ENCODE results near the gene JARID2. TPM values are rescaled to one million over a fixed set of nuclear protein-coding genes. Genes with fewer than 3 reads are reported as not detected.
A peak's percentile ranks its signal among the peaks of the same experiment; 100 is the strongest.

The JARID2 gene
- total and polyA plus RNA-seq, 2 of the 13 experiments (the other 11 are each of a cell fraction or from before 2014, with no cell fraction given), result 7.5 to 10.3 TPM

GRCh38 chr6:15245361-15246216 lies at the start of gene JARID2 (continued):
- TF ChIP-seq, protein P1, sequence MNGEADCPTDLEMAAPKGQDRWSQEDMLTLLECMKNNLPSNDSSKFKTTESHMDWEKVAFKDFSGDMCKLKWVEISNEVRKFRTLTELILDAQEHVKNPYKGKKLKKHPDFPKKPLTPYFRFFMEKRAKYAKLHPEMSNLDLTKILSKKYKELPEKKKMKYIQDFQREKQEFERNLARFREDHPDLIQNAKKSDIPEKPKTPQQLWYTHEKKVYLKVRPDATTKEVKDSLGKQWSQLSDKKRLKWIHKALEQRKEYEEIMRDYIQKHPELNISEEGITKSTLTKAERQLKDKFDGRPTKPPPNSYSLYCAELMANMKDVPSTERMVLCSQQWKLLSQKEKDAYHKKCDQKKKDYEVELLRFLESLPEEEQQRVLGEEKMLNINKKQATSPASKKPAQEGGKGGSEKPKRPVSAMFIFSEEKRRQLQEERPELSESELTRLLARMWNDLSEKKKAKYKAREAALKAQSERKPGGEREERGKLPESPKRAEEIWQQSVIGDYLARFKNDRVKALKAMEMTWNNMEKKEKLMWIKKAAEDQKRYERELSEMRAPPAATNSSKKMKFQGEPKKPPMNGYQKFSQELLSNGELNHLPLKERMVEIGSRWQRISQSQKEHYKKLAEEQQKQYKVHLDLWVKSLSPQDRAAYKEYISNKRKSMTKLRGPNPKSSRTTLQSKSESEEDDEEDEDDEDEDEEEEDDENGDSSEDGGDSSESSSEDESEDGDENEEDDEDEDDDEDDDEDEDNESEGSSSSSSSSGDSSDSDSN (CRISPR knock-in tag; IDR thresholded peaks at IDR 0.05), result peak; percentile 97
- no peak for TF ChIP-seq ZNF136 (CRISPR knock-in tag; IDR thresholded peaks at IDR 0.05; ENCODE audit: low read depth)
- peak; percentile 96 for TF ChIP-seq ZNF556 (CRISPR knock-in tag; IDR thresholded peaks at IDR 0.05; ENCODE audit: borderline replicate concordance)
- TF ChIP-seq SOX13 (IDR thresholded peaks at IDR 0.05), result 0 out of 2 replicates have a peak, but pooled peaks have one; percentile 49
- TF ChIP-seq SOX13 (CRISPR knock-in tag; conservative IDR thresholded peaks at IDR 0.05 in 1 of 2, IDR thresholded peaks at IDR 0.05 in 1 of 2), result peak in 1 of 2 experiments; percentile 4; a peak in 2 of 4 replicates
- no peak for TF ChIP-seq ZNF562 (CRISPR knock-in tag; IDR thresholded peaks at IDR 0.05; ENCODE audit: borderline replicate concordance)
- no peak for TF ChIP-seq TFDP1 (CRISPR knock-in tag; IDR thresholded peaks at IDR 0.05; ENCODE audit: borderline replicate concordance)
- TF ChIP-seq, protein P2, sequence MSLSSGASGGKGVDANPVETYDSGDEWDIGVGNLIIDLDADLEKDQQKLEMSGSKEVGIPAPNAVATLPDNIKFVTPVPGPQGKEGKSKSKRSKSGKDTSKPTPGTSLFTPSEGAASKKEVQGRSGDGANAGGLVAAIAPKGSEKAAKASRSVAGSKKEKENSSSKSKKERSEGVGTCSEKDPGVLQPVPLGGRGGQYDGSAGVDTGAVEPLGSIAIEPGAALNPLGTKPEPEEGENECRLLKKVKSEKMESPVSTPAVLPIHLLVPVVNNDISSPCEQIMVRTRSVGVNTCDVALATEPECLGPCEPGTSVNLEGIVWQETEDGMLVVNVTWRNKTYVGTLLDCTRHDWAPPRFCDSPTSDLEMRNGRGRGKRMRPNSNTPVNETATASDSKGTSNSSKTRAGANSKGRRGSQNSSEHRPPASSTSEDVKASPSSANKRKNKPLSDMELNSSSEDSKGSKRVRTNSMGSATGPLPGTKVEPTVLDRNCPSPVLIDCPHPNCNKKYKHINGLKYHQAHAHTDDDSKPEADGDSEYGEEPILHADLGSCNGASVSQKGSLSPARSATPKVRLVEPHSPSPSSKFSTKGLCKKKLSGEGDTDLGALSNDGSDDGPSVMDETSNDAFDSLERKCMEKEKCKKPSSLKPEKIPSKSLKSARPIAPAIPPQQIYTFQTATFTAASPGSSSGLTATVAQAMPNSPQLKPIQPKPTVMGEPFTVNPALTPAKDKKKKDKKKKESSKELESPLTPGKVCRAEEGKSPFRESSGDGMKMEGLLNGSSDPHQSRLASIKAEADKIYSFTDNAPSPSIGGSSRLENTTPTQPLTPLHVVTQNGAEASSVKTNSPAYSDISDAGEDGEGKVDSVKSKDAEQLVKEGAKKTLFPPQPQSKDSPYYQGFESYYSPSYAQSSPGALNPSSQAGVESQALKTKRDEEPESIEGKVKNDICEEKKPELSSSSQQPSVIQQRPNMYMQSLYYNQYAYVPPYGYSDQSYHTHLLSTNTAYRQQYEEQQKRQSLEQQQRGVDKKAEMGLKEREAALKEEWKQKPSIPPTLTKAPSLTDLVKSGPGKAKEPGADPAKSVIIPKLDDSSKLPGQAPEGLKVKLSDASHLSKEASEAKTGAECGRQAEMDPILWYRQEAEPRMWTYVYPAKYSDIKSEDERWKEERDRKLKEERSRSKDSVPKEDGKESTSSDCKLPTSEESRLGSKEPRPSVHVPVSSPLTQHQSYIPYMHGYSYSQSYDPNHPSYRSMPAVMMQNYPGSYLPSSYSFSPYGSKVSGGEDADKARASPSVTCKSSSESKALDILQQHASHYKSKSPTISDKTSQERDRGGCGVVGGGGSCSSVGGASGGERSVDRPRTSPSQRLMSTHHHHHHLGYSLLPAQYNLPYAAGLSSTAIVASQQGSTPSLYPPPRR (CRISPR knock-in tag; IDR thresholded peaks at IDR 0.05; ENCODE audit: borderline replicate concordance), result peak; percentile 80; the same call in 1 of the 2 replicates
- no peak; the same call in 1 of the 2 replicates for TF ChIP-seq ZNF552 (CRISPR knock-in tag; IDR thresholded peaks at IDR 0.05; ENCODE audit: borderline replicate concordance)
- TF ChIP-seq, protein P3, sequence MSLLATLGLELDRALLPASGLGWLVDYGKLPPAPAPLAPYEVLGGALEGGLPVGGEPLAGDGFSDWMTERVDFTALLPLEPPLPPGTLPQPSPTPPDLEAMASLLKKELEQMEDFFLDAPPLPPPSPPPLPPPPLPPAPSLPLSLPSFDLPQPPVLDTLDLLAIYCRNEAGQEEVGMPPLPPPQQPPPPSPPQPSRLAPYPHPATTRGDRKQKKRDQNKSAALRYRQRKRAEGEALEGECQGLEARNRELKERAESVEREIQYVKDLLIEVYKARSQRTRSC (CRISPR knock-in tag; IDR thresholded peaks at IDR 0.05; ENCODE audit: low read depth), result no peak
- no peak for TF ChIP-seq HNRNPL (IDR thresholded peaks at IDR 0.05; ENCODE audit: low read depth, low read length)
- TF ChIP-seq, protein P4, sequence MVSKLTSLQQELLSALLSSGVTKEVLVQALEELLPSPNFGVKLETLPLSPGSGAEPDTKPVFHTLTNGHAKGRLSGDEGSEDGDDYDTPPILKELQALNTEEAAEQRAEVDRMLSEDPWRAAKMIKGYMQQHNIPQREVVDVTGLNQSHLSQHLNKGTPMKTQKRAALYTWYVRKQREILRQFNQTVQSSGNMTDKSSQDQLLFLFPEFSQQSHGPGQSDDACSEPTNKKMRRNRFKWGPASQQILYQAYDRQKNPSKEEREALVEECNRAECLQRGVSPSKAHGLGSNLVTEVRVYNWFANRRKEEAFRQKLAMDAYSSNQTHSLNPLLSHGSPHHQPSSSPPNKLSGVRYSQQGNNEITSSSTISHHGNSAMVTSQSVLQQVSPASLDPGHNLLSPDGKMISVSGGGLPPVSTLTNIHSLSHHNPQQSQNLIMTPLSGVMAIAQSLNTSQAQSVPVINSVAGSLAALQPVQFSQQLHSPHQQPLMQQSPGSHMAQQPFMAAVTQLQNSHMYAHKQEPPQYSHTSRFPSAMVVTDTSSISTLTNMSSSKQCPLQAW (CRISPR knock-in tag; IDR thresholded peaks at IDR 0.05), result peak; percentile 80; the same call in 1 of the 2 replicates
- peak; percentile 83; the same call in 1 of the 2 replicates for TF ChIP-seq NFKB2 (CRISPR knock-in tag; IDR thresholded peaks at IDR 0.05; ENCODE audit: borderline replicate concordance)
- TF ChIP-seq ZNF737 (CRISPR knock-in tag; IDR thresholded peaks at IDR 0.05; ENCODE audit: borderline replicate concordance), result 0 out of 2 replicates have a peak, but pooled peaks have one; percentile 52

Data from HepG2 (cell line).